Testis (tissue), 3 donors: ENCODE results near the gene PDE4B. TPM values are rescaled to one million over a fixed set of nuclear protein-coding genes. Genes with fewer than 3 reads are reported as not detected.
"Not testable (repeated sequence)": the region's sequence is repeated elsewhere in the genome, so short reads cannot be mapped to it uniquely, and the experiment has no call there.

Source experiments
- DNase-seq: peaks from one replicate; pipeline ENCODE4 v3.0.0-alpha.2; 2019
- H3K27ac ChIP-seq, 2 donors: fragments of 200-600 bp; sonication (generic); one replicate each; pipeline ENCODE4 v1.5.1; 2019
- H3K27me3 ChIP-seq: fragments of 200-600 bp; sonication (generic); one replicate; pipeline ENCODE4 v1.5.1; 2019
- H3K36me3 ChIP-seq: fragments of 200-600 bp; sonication (generic); one replicate; pipeline ENCODE4 v1.5.1; 2017; ENCODE audit warnings: low read depth; ENCODE audit errors: missing control alignments
- H3K4me1 ChIP-seq: fragments of 200-600 bp; sonication (generic); one replicate; pipeline ENCODE4 v1.5.1; 2019
- H3K4me3 ChIP-seq, 2 donors: fragments of 200-600 bp; sonication (generic); one replicate each; pipeline ENCODE4 v1.5.1; 2017 to 2019
- H3K9me3 ChIP-seq: fragments of 200-600 bp; sonication (generic); one replicate; pipeline ENCODE4 v1.5.1; 2017
- POLR2A ChIP-seq: fragments of 450-650 bp; IDR thresholded peaks from one replicate; pipeline ENCODE4 v1.6.1; 2017; ENCODE audit warnings: antibody characterized with exemption, mild to moderate bottlenecking, moderate library complexity
- WGBS, 2 donors: methylation state at CpG; one replicate each; pipeline ENCODE4 v1.1.5; 2018; 5-methylcytosine and 5-hydroxymethylcytosine counted together
- intact Hi-C: fragments of 100-400 bp; cut with DNase I; formaldehyde crosslinking; loops from one replicate; pipeline ENCODE4 v1.15.1; 2023; ENCODE audit warnings: low total_unique reads
- polyA plus RNA-seq: library from polyadenylated mRNA; stranded (reverse); fragments of 350-450 nt; fragmentation: Illumina TruSeq; extraction: RNeasy Lipid Tissue Mini Kit (QIAGEN cat#74804); gene quantifications from one replicate; pipeline ENCODE4 v1.2.3, GENCODE V29; 2014; ENCODE audit warnings: low read depth, low replicate concordance; ENCODE audit not compliant: insufficient read depth
- total RNA-seq, 2 donors: library from RNA; depleted of rRNA; stranded (reverse); fragments of >200 nt; gene quantifications; one replicate each; pipeline ENCODE4 v1.2.3, GENCODE V29; 2016
- TF ChIP-seq, protein P1 (sequence below), 3 experiments: fragments of 450-650 bp in 2 of 3; fragments of 200-600 bp in 1 of 3; sonication (generic) in 1 of 3; IDR thresholded peaks; one replicate each; pipeline ENCODE4 v1.5.1; 2016 to 2019; ENCODE audit warnings: antibody characterized with exemption in 3 of 3, mild to moderate bottlenecking in 2 of 3, moderate library complexity in 1 of 3

PDE4B gene
- total and polyA plus RNA-seq, 3 donors from 2014 or later = 11.5 to 16.1 (median 12.4) TPM

DNA sequence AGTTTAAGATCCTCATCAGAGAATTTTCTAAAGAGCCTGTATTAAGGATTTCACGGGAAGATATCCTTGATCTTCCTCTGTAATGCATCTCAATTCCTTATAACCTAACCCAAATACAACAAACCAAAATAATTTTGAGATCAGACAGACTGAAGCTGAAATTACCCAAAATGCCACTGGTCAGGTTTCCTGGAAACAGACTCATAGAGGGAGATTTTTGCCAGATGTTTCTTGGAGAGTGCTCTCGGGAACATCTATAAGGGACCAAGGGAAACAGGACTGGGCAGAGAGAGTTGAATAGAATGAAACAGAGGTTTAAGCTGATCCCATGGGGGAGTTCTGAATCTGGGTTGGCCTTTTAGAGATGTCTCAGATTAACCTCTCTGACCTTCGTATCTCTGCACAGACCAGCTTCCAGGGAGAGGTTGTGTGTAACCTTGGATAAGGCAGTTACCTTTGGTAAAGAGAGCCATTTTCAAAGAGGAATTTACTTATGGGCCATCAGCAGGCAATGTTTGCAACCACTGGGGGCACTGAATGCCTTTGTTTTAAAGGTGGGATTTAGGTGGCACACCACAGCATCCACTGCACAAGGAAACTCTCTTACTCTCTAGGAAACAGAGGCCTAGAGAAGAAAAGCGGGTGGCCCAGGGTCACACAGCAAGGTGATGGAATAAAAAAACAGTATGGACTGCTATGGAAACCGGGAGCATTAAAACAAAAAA is 610.5 kb downstream of the PDE4B start:
- TF ChIP-seq POLR2A = no peak
- TF ChIP-seq, protein P1, sequence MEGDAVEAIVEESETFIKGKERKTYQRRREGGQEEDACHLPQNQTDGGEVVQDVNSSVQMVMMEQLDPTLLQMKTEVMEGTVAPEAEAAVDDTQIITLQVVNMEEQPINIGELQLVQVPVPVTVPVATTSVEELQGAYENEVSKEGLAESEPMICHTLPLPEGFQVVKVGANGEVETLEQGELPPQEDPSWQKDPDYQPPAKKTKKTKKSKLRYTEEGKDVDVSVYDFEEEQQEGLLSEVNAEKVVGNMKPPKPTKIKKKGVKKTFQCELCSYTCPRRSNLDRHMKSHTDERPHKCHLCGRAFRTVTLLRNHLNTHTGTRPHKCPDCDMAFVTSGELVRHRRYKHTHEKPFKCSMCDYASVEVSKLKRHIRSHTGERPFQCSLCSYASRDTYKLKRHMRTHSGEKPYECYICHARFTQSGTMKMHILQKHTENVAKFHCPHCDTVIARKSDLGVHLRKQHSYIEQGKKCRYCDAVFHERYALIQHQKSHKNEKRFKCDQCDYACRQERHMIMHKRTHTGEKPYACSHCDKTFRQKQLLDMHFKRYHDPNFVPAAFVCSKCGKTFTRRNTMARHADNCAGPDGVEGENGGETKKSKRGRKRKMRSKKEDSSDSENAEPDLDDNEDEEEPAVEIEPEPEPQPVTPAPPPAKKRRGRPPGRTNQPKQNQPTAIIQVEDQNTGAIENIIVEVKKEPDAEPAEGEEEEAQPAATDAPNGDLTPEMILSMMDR (IDR thresholded peaks at IDR 0.05) = no peak
- intact Hi-C loops = no loop called here
- Histone ChIP-seq H3K4me3 (no peak overlapping the region), H3K36me3 (no peaks in the 10 kb centered on the region), H3K27ac (peak overlapping the region in 1 of 2 donors; percentile 34), H3K9me3 (no peaks in the 10 kb centered on the region), H3K27me3 (no peaks in the 10 kb centered on the region), H3K4me1 (peaks cover 20% of the 10 kb centered on the region)
- no peak for DNase-seq
- 79 to 83% methylated on average over 5 of the region's 5 CpGs for WGBS, 2 donors

DNA sequence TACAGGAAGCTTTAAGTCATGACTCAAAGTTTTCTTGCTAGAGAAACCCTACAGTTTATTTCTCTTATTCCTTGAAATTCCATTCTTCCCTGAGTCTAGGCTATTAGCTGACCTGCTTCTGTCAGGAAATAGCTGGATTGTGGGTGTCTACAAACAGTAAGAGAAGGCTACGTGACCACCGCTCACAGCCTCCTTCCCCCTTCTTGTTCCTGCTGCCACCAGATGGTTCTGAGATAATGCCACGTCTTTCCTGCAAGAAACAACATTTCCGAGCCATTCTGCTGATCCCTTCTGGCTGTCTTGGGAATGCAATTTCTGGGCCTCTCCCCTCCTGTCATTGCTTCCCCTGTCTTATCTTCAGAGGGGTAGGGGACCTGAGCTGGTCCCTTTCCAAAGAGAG is 612.4 kb downstream of the PDE4B start:
- H3K4me3 ChIP-seq = no peak overlapping the region
- no peaks in the 10 kb centered on the region for H3K36me3 ChIP-seq
- H3K27me3 ChIP-seq = no peaks in the 10 kb centered on the region
- 89 to 91% methylated on average over 4 of the region's 4 CpGs for WGBS, 2 donors
- intact Hi-C loops = no loop called here
- H3K27ac ChIP-seq = no peak overlapping the region
- TF ChIP-seq, protein P1 (IDR thresholded peaks at IDR 0.05) = no peak
- TF ChIP-seq POLR2A = no peak
- no peak for DNase-seq
- no peaks in the 10 kb centered on the region for H3K9me3 ChIP-seq
- H3K4me1 ChIP-seq = peaks cover 20% of the 10 kb centered on the region

DNA sequence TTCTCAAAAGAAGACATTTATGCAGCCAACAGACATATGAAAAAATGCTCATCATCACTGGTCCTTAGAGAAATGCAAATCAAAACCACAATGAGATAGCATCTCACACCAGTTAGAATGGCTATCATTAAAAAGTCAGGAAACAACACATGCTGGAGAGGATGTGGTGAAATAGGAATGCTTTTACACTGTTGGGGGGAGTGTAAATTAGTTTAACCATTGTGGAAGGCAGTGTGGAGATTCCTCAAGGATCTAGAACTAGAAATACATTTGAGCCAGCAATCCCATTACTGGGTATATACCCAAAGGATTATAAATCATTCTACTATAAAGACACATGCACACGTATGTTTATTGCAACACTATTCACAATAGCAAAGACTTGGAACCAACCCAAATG is 618.8 kb downstream of the PDE4B start:
- DNase-seq, H3K27me3 ChIP-seq, H3K4me1 ChIP-seq, H3K4me3 ChIP-seq, H3K36me3 ChIP-seq, H3K9me3 ChIP-seq, intact Hi-C loops, H3K27ac ChIP-seq: not testable (repeated sequence)
- 81 to 95% methylated on average over 1 of the region's 1 CpG for WGBS, 2 donors

DNA sequence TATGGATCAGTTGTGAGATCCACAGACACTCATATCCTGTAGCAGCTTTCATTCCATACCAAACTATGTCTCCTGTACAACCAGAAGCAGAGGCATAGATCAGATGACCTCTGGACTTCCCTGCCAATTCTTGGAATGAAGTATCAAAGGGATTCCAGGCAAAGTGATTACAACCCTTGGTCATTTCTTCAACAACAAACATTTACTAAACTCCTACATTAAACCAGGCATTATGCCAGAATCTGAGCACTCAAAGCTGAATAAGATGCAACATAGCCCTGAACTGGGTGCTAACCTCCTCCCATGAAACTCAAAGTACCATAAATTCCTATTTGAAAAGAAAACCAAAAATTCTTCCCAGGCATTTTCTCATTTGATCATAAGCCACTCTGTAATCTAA is 620.0 kb downstream of the PDE4B start:
- TF ChIP-seq, protein P1 (IDR thresholded peaks at IDR 0.05) = no peak
- TF ChIP-seq POLR2A = no peak
- no peak for DNase-seq
- intact Hi-C loops = no loop called here
- Histone ChIP-seq H3K9me3 (no peaks in the 10 kb centered on the region), H3K4me1 (no peaks in the 10 kb centered on the region), H3K36me3 (no peaks in the 10 kb centered on the region), H3K27me3 (no peaks in the 10 kb centered on the region), H3K4me3 (no peak overlapping the region), H3K27ac (no peak overlapping the region)

DNA sequence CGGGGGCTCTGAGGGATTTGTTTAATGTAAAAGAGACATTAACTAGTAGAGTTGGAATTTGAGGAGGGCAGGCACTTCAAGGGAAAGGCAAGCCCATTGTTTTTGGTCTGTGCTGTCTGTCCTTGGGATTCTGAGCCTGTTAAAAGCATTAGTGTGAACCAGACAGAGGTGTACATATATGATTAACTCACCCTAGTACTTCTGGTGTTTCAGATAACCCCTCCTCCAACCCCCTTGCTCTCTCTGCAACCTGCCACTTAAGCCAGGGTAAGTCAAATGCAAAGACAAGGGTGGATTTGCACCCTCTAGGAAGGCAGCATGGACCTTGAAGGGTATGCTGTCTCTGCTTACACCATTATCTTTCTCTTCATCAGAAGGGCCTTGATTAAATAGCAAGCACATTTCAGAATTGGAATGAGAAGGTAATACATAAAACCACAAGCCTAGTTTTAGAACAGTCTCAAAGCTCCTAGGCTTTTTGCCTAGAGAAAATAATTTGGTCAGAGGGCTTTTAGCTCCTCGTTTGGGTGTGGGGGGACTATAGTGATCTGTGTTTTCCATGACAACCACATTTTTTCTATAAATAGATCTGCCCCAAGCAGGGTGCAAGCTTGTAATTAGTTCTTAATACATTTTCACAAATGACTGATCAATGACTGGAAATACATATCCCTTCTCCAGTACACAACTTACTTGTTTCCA is 620.6 kb downstream of the PDE4B start:
- intact Hi-C loops = no loop called here
- Histone ChIP-seq H3K4me3 (no peak overlapping the region), H3K27me3 (no peaks in the 10 kb centered on the region), H3K9me3 (no peaks in the 10 kb centered on the region), H3K36me3 (no peaks in the 10 kb centered on the region), H3K27ac (no peak overlapping the region), H3K4me1 (no peaks in the 10 kb centered on the region)
- 64 to 65% methylated on average over 2 of the region's 2 CpGs for WGBS, 2 donors
- TF ChIP-seq, protein P1 (IDR thresholded peaks at IDR 0.05) = no peak
- no peak for TF ChIP-seq POLR2A
- DNase-seq = no peak
